ENCODE measurements around the gene SEPHS1. TPM values are rescaled to one million over a fixed set of nuclear protein-coding genes. Genes with fewer than 3 reads are reported as not detected.
"Not testable (repeated sequence)": the region's sequence is repeated elsewhere in the genome, so short reads cannot be mapped to it uniquely, and the experiment has no call there.

The SEPHS1 gene
- total RNA-seq, 2 donors from 2014 or later = 44.7 to 48.8 TPM

GRCh38 chr10:13282348-13282747 lies 65.7 kb downstream of the SEPHS1 start:
- not testable (repeated sequence) for DNase-seq; H3K9me3 Mint-ChIP-seq; H3K27ac Mint-ChIP-seq; H3K27me3 Mint-ChIP-seq (ENCODE audit: low read depth); H3K36me3 Mint-ChIP-seq (ENCODE audit: insufficient read depth in 2 of 2); H3K4me1 Mint-ChIP-seq (ENCODE audit: low read depth); H3K4me3 Mint-ChIP-seq; ATAC-seq (replicated peaks in 1 of 2)

GRCh38 chr10:13276749-13277365 lies 71.2 kb downstream of the SEPHS1 start:
- Mint-ChIP-seq H3K36me3 (ENCODE audit: insufficient read depth in 2 of 2) (no peaks in the 10 kb centered on the region), H3K4me1 (ENCODE audit: low read depth) (no peaks in the 10 kb centered on the region), H3K9me3 (no peaks in the 10 kb centered on the region), H3K4me3 (no peak overlapping the region), H3K27ac (peak overlapping the region; percentile 75), H3K27me3 (ENCODE audit: low read depth) (no peaks in the 10 kb centered on the region)
- DNase-seq (no peak), ATAC-seq (replicated peaks in 1 of 2) (no peak)

- not testable (repeated sequence) for ATAC-seq (replicated peaks in 1 of 2); H3K27me3 Mint-ChIP-seq (ENCODE audit: low read depth); H3K4me1 Mint-ChIP-seq (ENCODE audit: low read depth); H3K36me3 Mint-ChIP-seq (ENCODE audit: insufficient read depth in 2 of 2); H3K27ac Mint-ChIP-seq; H3K9me3 Mint-ChIP-seq; DNase-seq; H3K4me3 Mint-ChIP-seq
Observed at GRCh38 chr10:13276146-13276545, 71.9 kb downstream of the SEPHS1 start.

GRCh38 chr10:13272164-13272571 lies 75.9 kb downstream of the SEPHS1 start:
- no peaks in the 10 kb centered on the region for H3K27me3 Mint-ChIP-seq (ENCODE audit: low read depth)
- no peaks in the 10 kb centered on the region for H3K9me3 Mint-ChIP-seq
- H3K4me1 Mint-ChIP-seq (ENCODE audit: low read depth) = no peaks in the 10 kb centered on the region
- DNase-seq (no peak), ATAC-seq (replicated peaks in 1 of 2) (no peak)
- H3K4me3 Mint-ChIP-seq = no peak overlapping the region
- H3K36me3 Mint-ChIP-seq (ENCODE audit: insufficient read depth in 2 of 2) = no peaks in the 10 kb centered on the region
- no peak overlapping the region for H3K27ac Mint-ChIP-seq

- no peaks in the 10 kb centered on the region for H3K9me3 Mint-ChIP-seq
- no peak overlapping the region for H3K27ac Mint-ChIP-seq
- no peaks in the 10 kb centered on the region for H3K36me3 Mint-ChIP-seq (ENCODE audit: insufficient read depth in 2 of 2)
- no peak overlapping the region for H3K4me3 Mint-ChIP-seq
- DNase-seq (peak; percentile 59 to 67), ATAC-seq (replicated peaks in 1 of 2) (peak; percentile 73 to 85)
- H3K4me1 Mint-ChIP-seq (ENCODE audit: low read depth) = no peaks in the 10 kb centered on the region
- no peaks in the 10 kb centered on the region for H3K27me3 Mint-ChIP-seq (ENCODE audit: low read depth)
Observed at GRCh38 chr10:13271552-13272163, 76.4 kb downstream of the SEPHS1 start.

DNA sequence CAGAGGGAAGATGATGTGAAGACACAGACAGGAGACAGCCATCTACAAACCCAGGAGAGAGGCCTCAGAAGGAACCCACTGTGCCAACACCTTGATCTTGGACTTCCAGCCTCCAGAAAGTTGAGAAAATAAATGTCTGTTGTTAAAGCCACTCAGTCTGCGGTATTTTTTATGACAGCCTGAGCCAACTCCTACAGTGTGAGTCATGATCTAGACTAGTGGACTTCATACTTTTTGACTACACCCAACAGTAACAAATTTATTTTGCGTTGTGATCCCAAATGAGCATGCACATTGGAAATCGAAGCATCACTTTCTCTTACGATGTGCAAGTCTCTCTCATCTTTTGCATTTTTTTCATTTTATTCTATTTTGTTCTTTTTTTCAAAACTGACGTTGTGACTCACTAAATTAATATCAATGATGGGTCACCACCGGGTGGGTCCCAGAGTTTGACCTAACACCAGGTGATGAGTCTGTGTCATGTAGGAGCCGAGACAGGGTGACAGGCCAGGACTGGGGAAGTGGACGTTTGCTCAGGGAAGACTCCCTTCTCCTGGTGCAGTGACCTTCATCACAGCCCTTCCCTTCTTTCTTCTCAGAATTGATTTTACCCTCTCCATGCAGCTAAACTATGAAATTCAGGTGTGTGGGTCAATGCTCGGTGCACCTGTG lies 77.1 kb downstream of the SEPHS1 start:
- Mint-ChIP-seq H3K4me1 (ENCODE audit: low read depth) (no peaks in the 10 kb centered on the region), H3K9me3 (no peaks in the 10 kb centered on the region), H3K27ac (no peak overlapping the region), H3K4me3 (no peak overlapping the region), H3K36me3 (ENCODE audit: insufficient read depth in 2 of 2) (no peaks in the 10 kb centered on the region), H3K27me3 (ENCODE audit: low read depth) (no peaks in the 10 kb centered on the region)
- ATAC-seq (replicated peaks in 1 of 2) (no peak), DNase-seq (no peak)

DNA sequence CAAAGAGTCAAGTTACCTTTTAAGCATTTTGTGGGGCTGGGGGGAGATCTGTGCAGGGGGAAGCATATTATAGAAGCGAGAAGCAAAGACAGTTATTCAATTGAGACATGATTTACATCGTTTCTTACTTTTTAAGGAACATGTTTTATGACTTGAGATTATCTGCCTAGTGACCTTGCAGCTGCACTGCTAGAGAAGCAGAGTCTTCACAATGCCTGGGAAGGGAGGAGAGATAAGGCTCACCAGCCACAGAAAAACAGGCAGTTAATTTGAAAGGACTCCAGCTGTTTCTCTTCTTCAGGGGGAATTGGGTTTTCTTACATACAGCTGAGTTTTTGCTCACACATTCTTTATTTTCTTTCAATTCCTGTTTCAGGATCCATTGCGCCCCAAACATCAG lies 79.3 kb downstream of the SEPHS1 start:
- no peak for ATAC-seq (replicated peaks in 1 of 2)
- H3K27me3 Mint-ChIP-seq (ENCODE audit: low read depth) = no peaks in the 10 kb centered on the region
- no peak overlapping the region for H3K27ac Mint-ChIP-seq
- no peak overlapping the region for H3K4me3 Mint-ChIP-seq
- no peaks in the 10 kb centered on the region for H3K36me3 Mint-ChIP-seq (ENCODE audit: insufficient read depth in 2 of 2)
- H3K4me1 Mint-ChIP-seq (ENCODE audit: low read depth) = no peaks in the 10 kb centered on the region
- DNase-seq = no peak
- no peaks in the 10 kb centered on the region for H3K9me3 Mint-ChIP-seq

GRCh38 chr10:13268310-13268709 lies 79.8 kb downstream of the SEPHS1 start:
- H3K36me3 Mint-ChIP-seq (ENCODE audit: insufficient read depth in 2 of 2) = no peaks in the 10 kb centered on the region
- no peak for ATAC-seq (replicated peaks in 1 of 2)
- H3K9me3 Mint-ChIP-seq = no peaks in the 10 kb centered on the region

More at GRCh38 chr10:13268310-13268709, 79.8 kb downstream of the SEPHS1 start:
- no peak for DNase-seq
- H3K27me3 Mint-ChIP-seq (ENCODE audit: low read depth) = peaks cover 5% of the 10 kb centered on the region
- no peak overlapping the region for H3K27ac Mint-ChIP-seq
- no peaks in the 10 kb centered on the region for H3K4me1 Mint-ChIP-seq (ENCODE audit: low read depth)
- H3K4me3 Mint-ChIP-seq = no peak overlapping the region

Other genes with a start within 250 kb of the SEPHS1 start
- 100 to 1,000 TPM in 1 of 2 donors, 10 to 100 TPM in 1; 69.8 to 121 TPM for gene OPTN, start 248.1 kb downstream of the SEPHS1 start, total RNA-seq
- gene MCM10, start 186.7 kb downstream of the SEPHS1 start, total RNA-seq = 10 to 100 TPM; 30.6 to 53.2 TPM
- not detected for gene UCMA, start 113.9 kb downstream of the SEPHS1 start, total RNA-seq
- 10 to 100 TPM; 12.8 to 14.1 TPM for gene PHYH, start 48.2 kb downstream of the SEPHS1 start, total RNA-seq
- under 1 TPM in 1 of 2 donors, not detected in 1; 0.99 TPM for gene BEND7, start 180.7 kb upstream of the SEPHS1 start, total RNA-seq
- gene PRPF18, start 238.7 kb upstream of the SEPHS1 start, total RNA-seq = 10 to 100 TPM; 20.6 to 24.7 TPM

All from activated T-cell treated with anti-CD3 and anti-CD28 coated beads, Interleukin-2, amount 50 U/mL, for 72 hours (primary cell).